Vagina (tissue), 2 donors: ENCODE data around the gene GRIK4.

ENCODE experiments used
- POLR2A ChIP-seq, 2 donors: fragments of 450-650 bp; IDR thresholded peaks; one replicate each; pipeline ENCODE4 v1.6.1; 2017; ENCODE audit warnings: antibody characterized with exemption in 2 of 2, mild to moderate bottlenecking in 2 of 2, moderate library complexity in 2 of 2
- POLR2AphosphoS5 ChIP-seq, 2 donors: sonication (generic); formaldehyde crosslinking; IDR thresholded peaks; one replicate each; pipeline ENCODE4 v1.9.0; 2017; ENCODE audit warnings: antibody characterized with exemption in 2 of 2, mild to moderate bottlenecking in 2 of 2, low read depth in 1 of 2; ENCODE audit not compliant: insufficient read depth in 1 of 2
- TF ChIP-seq, protein P1 (sequence below), 3 experiments: fragments of 450-650 bp in 2 of 3; fragments of 200-600 bp in 1 of 3; sonication (generic) in 1 of 3; IDR thresholded peaks; one replicate each; pipeline ENCODE4 v1.5.1; 2017 to 2019; ENCODE audit warnings: antibody characterized with exemption in 3 of 3, mild to moderate bottlenecking in 2 of 3, moderate library complexity in 2 of 3

GRCh38 chr11:120768949-120769348 is 257.4 kb downstream of the GRIK4 start:
- TF ChIP-seq, protein P1, sequence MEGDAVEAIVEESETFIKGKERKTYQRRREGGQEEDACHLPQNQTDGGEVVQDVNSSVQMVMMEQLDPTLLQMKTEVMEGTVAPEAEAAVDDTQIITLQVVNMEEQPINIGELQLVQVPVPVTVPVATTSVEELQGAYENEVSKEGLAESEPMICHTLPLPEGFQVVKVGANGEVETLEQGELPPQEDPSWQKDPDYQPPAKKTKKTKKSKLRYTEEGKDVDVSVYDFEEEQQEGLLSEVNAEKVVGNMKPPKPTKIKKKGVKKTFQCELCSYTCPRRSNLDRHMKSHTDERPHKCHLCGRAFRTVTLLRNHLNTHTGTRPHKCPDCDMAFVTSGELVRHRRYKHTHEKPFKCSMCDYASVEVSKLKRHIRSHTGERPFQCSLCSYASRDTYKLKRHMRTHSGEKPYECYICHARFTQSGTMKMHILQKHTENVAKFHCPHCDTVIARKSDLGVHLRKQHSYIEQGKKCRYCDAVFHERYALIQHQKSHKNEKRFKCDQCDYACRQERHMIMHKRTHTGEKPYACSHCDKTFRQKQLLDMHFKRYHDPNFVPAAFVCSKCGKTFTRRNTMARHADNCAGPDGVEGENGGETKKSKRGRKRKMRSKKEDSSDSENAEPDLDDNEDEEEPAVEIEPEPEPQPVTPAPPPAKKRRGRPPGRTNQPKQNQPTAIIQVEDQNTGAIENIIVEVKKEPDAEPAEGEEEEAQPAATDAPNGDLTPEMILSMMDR (IDR thresholded peaks at IDR 0.05): no peak
- TF ChIP-seq POLR2A (IDR thresholded peaks at IDR 0.05): no peak
- no peak for TF ChIP-seq POLR2AphosphoS5 (IDR thresholded peaks at IDR 0.05; ENCODE audit: insufficient read depth in 1 of 2, low read depth in 1 of 2)
